ENCODE results near the gene CDPF1. TPM values are rescaled to one million over a fixed set of nuclear protein-coding genes. Genes with fewer than 3 reads are reported as not detected.

CDPF1 gene
- total RNA-seq, 2 donors from 2014 or later, result 8.1 to 12.4 TPM

- no peaks in the 10 kb centered on the region for H3K9me3 ChIP-seq
- peaks cover 3 to 11% of the 10 kb centered on the region in 2 donors for H3K4me1 ChIP-seq (ENCODE audit: control insufficient read depth in 1 of 2, low read depth in 2 of 2)
- H3K36me3 ChIP-seq, result no peaks in the 10 kb centered on the region
- TF ChIP-seq CTCF (IDR thresholded peaks at IDR 0.05), result no peak
- no peak overlapping the region for H3K27ac ChIP-seq
- no peak overlapping the region for H3K4me3 ChIP-seq
- DNase-seq (ENCODE audit: low spot score), result no peak
- no peak for ATAC-seq (ENCODE audit: insufficient number of reproducible peaks, low FRiP score, low read depth)
- no peaks in the 10 kb centered on the region for H3K27me3 ChIP-seq (replicated peaks; ENCODE audit: insufficient read depth)
Measured at GRCh38 chr22:46230262-46230901, 19.7 kb downstream of the CDPF1 start.

- H3K36me3 ChIP-seq, result no peaks in the 10 kb centered on the region
- no peaks in the 10 kb centered on the region for H3K9me3 ChIP-seq
- no peak for DNase-seq (ENCODE audit: low spot score)
- no peak overlapping the region for H3K27ac ChIP-seq
- H3K4me1 ChIP-seq (ENCODE audit: control insufficient read depth in 1 of 2, low read depth in 2 of 2), result peaks cover 3 to 11% of the 10 kb centered on the region in 2 donors
- no peak for TF ChIP-seq CTCF (IDR thresholded peaks at IDR 0.05)
- H3K4me3 ChIP-seq, result no peak overlapping the region
- ATAC-seq (ENCODE audit: insufficient number of reproducible peaks, low FRiP score, low read depth), result no peak
- H3K27me3 ChIP-seq (replicated peaks; ENCODE audit: insufficient read depth), result no peaks in the 10 kb centered on the region
Measured at GRCh38 chr22:46229701-46230100, 20.4 kb downstream of the CDPF1 start.

GRCh38 chr22:46226577-46226976 is 23.5 kb downstream of the CDPF1 start:
- Histone ChIP-seq H3K27me3 (replicated peaks; ENCODE audit: insufficient read depth) (no peaks in the 10 kb centered on the region), H3K9me3 (no peaks in the 10 kb centered on the region), H3K4me3 (no peak overlapping the region), H3K36me3 (no peaks in the 10 kb centered on the region), H3K4me1 (ENCODE audit: control insufficient read depth in 1 of 2, low read depth in 2 of 2) (no peaks in the 10 kb centered on the region), H3K27ac (no peak overlapping the region)
- no peak for ATAC-seq (ENCODE audit: insufficient number of reproducible peaks, low FRiP score, low read depth)
- no peak for DNase-seq (ENCODE audit: low spot score)
- no peak for TF ChIP-seq CTCF (IDR thresholded peaks at IDR 0.05)

GRCh38 chr22:46225631-46226030 is 24.5 kb downstream of the CDPF1 start:
- DNase-seq (ENCODE audit: low spot score) (no peak), ATAC-seq (ENCODE audit: insufficient number of reproducible peaks, low FRiP score, low read depth) (no peak)
- TF ChIP-seq CTCF (IDR thresholded peaks at IDR 0.05), result no peak
- no peaks in the 10 kb centered on the region for H3K27me3 ChIP-seq (replicated peaks; ENCODE audit: insufficient read depth)
- H3K4me1 ChIP-seq (ENCODE audit: control insufficient read depth in 1 of 2, low read depth in 2 of 2), result no peaks in the 10 kb centered on the region
- peaks cover 8% of the 10 kb centered on the region for H3K36me3 ChIP-seq
- no peak overlapping the region for H3K4me3 ChIP-seq
- no peaks in the 10 kb centered on the region for H3K9me3 ChIP-seq
- no peak overlapping the region for H3K27ac ChIP-seq

GRCh38 chr22:46224898-46225290 is 25.2 kb downstream of the CDPF1 start:
- H3K27ac ChIP-seq, result no peak overlapping the region
- TF ChIP-seq CTCF (IDR thresholded peaks at IDR 0.05), result no peak
- ATAC-seq (ENCODE audit: insufficient number of reproducible peaks, low FRiP score, low read depth), result no peak
- H3K4me1 ChIP-seq (ENCODE audit: control insufficient read depth in 1 of 2, low read depth in 2 of 2), result no peaks in the 10 kb centered on the region
- H3K9me3 ChIP-seq, result no peaks in the 10 kb centered on the region
- DNase-seq (ENCODE audit: low spot score), result no peak
- H3K27me3 ChIP-seq (replicated peaks; ENCODE audit: insufficient read depth), result no peaks in the 10 kb centered on the region
- peaks cover 16% of the 10 kb centered on the region for H3K36me3 ChIP-seq
- no peak overlapping the region for H3K4me3 ChIP-seq
